DMS153 treated with DMSO at 0.1 percent for 48 hours (cell line): ENCODE data around the gene PCDHB6.
"Not testable (repeated sequence)": the region's sequence is repeated elsewhere in the genome, so short reads cannot be mapped to it uniquely, and the experiment has no call there.

Source experiments
- DNase-seq: peaks from one replicate; lab custom pipeline; 2025; ENCODE audit not compliant: unreplicated experiment; lab: John Stamatoyannopoulos, UW

The PCDHB6 gene

DNA sequence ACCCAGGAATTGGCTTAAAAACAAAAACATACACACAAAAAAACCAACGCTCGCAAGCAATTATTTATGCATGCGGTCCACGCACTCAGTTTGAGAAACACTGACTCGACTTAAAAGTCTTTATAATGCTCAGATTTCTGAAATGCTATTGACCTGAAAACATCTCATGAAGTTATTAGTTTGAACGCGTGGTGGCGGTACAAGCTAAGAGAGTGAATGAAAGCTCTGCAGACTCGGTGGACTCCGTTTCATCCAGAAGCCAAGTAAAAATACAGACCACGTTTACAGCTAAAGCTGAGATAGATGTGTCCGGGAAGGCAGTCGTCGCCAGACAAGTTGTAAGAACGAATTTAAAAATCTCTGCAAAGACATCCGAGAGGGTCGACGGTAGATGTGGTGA, at the start of gene PCDHB6:
TSS of gene PCDHB6 (plus strand) at position 246 of the 400 bp plus-strand sequence. CDS start 201 bp downstream, outside the sequence.
- no peak for DNase-seq

DNA sequence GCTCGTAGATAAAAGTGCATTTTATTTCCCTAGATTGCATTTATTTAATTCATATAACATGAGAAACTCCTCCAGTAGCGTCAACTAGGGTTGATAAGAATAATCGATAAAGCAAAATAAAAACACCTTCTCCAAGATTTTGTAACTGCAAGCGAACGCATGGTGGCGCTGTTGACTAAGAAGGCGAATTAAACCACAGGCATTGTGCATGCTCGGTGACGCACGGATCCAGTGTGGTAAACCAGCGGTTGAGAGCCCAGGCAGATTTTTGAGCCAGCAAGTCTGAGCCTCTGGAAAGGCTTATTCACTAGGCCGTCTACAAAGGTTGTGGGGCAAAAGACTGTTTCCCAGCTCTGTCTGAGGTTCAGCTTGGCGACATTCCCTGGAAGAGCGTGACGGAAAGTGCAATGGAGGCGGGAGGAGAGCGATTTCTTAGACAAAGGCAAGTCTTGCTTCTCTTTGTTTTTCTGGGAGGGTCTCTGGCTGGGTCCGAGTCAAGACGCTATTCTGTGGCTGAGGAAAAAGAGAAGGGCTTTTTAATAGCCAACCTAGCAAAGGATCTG, 49.5 kb upstream of the PCDHB6 start, which contains the start of gene PCDHB3:
TSS of gene PCDHB3 (plus strand) at position 231 of the 563 bp plus-strand sequence. CDS start at position 408, 177 bp downstream.
- peak; percentile 45 for DNase-seq

DNA sequence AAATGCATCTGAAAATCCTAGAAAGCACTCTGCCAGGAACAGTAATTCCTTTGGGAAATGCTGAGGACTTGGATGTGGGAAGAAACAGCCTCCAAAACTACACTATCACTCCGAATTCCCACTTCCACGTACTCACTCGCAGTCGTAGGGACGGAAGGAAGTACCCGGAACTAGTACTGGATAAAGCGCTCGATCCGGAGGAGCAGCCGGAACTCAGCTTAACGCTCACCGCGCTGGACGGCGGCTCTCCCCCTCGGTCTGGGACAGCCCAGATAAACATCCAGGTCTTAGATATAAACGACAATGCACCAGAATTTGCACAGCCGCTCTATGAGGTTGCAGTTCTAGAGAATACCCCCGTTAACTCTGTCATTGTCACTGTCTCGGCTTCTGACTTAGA, 48.8 kb upstream of the PCDHB6 start:
- no peak for DNase-seq

DNA sequence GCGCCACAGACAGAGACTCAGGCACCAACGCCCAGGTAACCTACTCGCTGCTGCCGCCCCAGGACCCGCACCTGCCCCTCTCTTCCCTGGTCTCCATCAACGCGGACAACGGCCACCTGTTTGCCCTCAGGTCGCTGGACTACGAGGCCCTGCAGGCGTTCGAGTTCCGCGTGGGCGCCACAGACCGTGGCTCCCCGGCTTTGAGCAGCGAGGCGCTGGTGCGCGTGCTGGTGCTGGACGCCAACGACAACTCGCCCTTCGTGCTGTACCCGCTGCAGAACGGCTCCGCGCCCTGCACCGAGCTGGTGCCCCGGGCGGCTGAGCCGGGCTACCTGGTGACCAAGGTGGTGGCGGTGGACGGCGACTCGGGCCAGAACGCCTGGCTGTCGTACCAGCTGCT, 47.8 kb upstream of the PCDHB6 start:
- DNase-seq, result not testable (repeated sequence)

DNA sequence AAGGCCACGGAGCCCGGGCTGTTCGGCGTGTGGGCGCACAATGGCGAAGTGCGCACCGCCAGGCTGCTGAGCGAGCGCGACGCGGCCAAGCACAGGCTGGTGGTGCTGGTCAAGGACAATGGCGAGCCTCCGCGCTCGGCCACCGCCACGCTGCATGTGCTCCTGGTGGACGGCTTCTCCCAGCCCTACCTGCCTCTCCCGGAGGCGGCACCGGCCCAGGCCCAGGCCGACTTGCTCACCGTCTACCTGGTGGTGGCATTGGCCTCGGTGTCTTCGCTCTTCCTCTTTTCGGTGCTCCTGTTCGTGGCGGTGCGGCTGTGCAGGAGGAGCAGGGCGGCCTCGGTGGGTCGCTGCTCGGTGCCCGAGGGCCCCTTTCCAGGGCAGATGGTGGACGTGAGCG, 47.4 kb upstream of the PCDHB6 start:
- DNase-seq, result not testable (repeated sequence)

DNA sequence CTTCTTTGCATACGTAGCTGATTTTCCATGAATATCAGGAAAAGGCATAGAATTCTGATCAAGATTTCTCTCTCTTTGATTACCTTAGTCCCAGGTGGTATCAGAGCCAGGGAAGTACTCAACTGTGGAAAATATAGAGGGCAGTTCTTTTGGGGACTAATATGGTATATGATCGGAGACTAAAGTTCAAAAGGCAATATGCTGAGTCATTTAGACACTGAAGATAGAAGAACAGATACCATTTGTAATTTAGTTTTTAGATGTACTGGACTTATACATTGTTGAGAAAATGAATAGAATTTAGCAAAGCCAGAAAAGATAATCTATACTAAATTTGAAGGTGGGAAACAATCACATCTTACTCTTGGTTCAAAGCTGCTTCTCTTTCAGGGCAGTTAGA, 44.5 kb upstream of the PCDHB6 start:
- DNase-seq, result no peak

DNA sequence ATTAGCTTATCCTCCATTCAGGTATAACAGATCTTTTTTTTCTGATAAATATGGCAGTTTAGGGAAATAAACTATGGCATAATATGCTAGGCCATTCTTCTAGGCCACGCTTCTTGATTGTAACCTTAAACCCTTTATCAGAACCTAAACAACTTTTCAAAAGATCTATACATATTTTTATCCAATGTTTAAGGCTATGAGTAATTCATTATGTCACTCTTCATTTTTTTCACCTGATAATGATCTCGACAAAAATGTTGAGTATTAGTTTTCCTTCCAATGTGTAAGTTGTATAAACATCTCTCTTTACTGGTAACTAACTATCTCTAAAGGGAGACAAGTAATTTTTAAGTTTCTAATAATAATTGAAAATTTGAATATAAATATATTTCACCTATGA, 30.6 kb upstream of the PCDHB6 start:
- DNase-seq, result no peak

DNA sequence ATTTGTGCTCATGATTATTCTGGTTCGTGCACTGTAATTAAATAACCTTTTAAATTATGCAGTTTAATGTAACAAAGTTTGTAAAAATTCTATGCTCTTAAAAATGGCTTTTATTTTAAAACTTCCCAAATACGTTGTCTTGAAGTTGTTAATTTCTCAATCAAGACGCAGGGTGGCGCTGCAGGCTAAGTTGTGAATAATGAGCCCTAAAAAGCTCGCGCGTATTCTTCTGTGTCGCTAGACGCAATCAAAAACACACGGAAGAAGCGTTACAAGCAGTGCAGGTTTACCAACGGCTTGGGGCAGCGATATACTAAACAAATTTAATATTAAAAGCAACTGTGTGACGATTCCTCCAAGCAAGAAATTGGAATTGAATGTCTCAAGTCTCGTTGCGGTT, 28.3 kb upstream of the PCDHB6 start, which contains the start of gene PCDHB4:
TSS of gene PCDHB4 (plus strand) at position 256 of the 400 bp plus-strand sequence. CDS start 181 bp downstream, outside the sequence.
- no peak for DNase-seq

DNA sequence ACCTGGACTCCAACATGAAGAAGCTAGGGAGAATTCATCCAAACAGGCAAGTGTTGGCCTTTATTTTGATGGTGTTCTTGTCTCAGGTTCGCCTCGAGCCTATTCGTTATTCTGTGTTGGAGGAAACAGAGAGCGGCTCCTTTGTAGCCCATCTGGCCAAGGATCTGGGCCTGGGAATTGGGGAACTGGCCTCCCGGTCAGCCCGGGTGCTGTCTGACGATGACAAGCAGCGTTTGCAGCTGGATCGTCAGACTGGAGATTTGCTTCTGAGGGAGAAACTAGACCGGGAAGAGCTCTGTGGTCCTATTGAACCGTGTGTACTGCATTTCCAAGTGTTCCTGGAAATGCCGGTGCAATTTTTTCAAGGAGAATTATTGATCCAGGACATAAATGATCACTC, 27.9 kb upstream of the PCDHB6 start:
- no peak for DNase-seq

DNA sequence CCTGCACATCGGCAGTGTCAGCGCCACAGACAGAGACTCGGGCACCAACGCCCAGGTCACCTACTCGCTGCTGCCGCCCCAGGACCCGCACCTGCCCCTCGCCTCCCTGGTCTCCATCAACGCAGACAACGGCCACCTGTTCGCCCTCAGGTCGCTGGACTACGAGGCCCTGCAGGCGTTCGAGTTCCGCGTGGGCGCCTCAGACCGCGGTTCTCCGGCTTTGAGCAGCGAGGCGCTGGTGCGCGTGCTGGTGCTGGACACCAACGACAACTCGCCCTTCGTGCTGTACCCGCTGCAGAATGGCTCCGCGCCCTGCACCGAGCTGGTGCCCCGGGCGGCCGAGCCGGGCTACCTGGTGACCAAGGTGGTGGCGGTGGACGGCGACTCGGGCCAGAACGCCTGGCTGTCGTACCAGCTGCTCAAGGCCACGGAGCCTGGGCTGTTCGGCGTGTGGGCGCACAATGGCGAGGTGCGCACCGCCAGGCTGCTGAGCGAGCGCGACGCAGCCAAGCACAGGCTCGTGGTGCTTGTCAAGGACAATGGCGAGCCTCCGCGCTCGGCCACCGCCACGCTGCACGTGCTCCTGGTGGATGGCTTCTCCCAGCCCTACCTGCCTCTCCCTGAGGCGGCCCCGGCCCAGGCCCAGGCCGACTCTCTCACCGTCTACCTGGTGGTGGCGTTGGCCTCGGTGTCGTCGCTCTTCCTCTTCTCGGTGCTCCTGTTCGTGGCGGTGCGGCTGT, 26.3 kb upstream of the PCDHB6 start:
- DNase-seq, result not testable (repeated sequence)

DNA sequence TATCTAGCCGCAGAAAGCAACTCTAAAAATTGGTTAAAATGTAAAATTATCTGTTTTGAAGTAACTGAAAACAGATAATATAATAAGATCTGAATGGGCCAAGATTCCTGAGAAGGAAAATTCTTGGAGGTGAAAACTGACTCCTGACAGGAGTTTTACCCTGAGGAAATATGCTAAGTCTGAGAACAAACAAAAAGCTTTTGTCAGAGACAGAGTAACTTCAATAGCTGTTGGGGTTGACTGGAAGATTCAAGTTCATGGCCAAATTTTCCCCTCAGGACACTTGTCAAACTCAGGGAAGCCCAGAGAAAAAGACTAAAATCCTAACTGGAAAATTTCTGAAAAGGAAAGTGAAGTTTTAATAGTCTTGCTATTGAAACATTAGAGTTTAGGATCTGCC, 22.6 kb upstream of the PCDHB6 start:
- DNase-seq, result no peak

DNA sequence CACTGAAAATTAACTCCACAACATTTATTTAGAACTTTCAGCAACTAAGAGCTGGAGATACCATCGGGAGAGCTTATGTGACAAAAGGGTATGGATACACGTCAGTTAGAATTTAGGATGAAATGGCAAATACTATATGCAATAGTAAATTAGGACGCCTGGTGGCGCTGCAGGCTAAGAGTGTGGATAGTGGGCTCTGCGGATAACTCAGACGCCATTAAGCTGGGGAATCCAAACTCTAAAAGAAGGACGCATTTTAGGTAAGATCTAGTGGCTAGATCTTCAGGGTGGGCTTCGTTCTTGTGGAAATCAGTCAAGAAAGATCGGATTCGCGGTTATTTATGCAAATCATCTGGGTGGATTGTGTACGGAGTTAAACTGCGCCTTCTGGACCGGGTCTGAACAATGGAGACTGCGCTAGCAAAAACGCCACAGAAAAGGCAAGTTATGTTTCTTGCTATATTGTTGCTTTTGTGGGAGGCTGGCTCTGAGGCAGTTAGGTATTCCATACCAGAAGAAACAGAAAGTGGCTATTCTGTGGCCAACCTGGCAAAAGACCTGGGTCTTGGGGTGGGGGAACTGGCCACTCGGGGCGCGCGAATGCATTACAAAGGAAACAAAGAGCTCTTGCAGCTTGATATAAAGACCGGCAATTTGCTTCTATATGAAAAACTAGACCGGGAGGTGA, 14.7 kb upstream of the PCDHB6 start, which contains the start of gene PCDHB5:
TSS of gene PCDHB5 (plus strand) at position 177 of the 688 bp plus-strand sequence. CDS start at position 406, 229 bp downstream.
- DNase-seq, result no peak

DNA sequence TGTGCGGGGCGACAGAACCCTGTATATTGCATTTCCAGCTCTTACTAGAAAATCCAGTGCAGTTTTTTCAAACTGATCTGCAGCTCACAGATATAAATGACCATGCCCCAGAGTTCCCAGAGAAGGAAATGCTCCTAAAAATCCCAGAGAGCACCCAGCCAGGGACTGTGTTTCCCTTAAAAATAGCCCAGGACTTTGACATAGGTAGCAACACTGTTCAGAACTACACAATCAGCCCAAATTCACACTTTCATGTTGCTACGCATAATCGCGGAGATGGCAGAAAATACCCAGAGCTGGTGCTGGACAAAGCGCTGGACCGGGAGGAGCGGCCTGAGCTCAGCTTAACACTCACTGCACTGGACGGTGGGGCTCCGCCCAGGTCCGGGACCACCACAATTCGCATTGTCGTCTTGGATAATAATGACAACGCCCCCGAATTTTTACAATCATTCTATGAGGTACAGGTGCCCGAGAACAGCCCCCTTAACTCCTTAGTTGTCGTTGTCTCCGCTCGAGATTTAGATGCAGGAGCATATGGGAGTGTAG, 14.1 kb upstream of the PCDHB6 start:
- DNase-seq, result no peak

DNA sequence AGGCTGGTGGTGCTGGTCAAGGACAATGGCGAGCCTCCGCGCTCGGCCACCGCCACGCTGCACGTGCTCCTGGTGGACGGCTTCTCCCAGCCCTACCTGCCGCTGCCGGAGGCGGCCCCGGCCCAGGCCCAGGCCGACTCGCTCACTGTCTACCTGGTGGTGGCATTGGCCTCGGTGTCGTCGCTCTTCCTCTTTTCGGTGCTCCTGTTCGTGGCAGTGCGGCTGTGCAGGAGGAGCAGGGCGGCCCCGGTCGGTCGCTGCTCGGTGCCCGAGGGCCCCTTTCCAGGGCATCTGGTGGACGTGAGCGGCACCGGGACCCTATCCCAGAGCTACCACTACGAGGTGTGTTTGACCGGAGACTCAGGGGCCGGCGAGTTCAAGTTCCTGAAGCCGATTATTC, 12.5 kb upstream of the PCDHB6 start:
- not testable (repeated sequence) for DNase-seq

DNA sequence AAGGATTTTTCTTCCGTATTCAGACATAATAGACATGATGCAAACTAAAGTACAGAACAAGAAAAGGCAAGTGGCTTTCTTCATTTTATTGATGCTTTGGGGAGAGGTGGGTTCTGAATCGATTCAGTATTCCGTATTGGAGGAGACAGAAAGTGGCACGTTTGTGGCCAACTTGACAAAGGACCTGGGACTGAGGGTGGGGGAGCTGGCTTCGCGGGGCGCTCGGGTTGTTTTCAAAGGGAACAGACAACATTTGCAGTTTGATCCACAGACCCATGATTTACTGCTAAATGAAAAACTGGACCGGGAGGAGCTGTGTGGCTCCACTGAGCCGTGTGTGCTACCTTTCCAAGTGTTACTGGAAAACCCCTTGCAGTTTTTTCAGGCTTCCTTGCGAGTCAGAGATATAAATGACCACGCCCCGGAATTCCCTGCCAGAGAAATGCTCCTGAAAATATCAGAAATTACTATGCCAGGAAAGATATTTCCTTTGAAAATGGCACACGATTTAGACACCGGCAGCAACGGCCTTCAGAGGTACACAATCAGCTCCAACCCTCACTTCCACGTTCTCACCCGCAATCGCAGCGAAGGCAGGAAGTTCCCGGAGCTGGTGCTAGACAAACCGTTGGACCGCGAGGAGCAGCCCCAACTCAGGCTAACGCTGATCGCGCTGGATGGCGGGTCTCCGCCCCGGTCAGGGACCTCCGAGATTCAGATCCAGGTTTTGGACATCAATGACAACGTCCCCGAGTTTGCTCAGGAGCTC, 551 bp downstream of the PCDHB6 start:
- DNase-seq, result no peak

DNA sequence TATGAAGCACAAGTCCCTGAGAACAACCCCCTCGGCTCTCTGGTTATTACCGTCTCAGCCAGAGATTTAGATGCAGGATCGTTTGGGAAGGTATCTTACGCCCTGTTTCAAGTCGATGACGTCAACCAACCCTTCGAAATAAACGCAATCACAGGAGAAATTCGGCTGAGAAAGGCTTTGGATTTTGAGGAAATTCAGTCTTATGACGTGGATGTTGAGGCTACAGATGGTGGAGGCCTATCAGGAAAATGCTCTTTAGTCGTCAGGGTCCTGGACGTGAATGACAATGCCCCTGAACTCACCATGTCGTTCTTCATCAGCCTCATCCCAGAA, 1.1 kb downstream of the PCDHB6 start:
- DNase-seq, result no peak

DNA sequence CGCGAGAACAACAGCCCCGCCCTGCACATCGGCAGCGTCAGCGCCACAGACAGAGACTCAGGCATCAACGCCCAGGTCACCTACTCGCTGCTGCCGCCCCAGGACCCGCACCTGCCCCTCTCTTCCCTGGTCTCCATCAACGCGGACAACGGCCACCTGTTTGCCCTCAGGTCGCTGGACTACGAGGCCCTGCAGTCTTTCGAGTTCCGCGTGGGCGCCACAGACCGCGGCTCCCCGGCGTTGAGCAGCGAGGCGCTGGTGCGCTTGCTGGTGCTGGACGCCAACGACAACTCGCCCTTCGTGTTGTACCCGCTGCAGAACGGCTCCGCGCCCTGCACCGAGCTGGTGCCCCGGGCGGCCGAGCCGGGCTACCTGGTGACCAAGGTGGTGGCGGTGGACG, 1.8 kb downstream of the PCDHB6 start:
- DNase-seq, result not testable (repeated sequence)

DNA sequence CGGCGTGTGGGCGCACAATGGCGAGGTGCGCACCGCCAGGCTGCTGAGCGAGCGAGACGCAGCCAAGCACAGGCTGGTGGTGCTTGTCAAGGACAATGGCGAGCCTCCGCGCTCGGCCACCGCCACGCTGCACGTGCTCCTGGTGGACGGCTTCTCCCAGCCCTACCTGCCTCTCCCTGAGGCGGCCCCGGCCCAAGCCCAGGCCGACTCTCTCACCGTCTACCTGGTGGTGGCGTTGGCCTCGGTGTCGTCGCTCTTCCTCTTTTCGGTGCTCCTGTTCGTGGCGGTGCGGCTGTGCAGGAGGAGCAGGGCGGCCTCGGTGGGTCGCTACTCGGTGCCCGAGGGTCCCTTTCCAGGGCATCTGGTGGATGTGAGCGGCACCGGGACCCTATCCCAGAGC, 2.2 kb downstream of the PCDHB6 start:
- not testable (repeated sequence) for DNase-seq

DNA sequence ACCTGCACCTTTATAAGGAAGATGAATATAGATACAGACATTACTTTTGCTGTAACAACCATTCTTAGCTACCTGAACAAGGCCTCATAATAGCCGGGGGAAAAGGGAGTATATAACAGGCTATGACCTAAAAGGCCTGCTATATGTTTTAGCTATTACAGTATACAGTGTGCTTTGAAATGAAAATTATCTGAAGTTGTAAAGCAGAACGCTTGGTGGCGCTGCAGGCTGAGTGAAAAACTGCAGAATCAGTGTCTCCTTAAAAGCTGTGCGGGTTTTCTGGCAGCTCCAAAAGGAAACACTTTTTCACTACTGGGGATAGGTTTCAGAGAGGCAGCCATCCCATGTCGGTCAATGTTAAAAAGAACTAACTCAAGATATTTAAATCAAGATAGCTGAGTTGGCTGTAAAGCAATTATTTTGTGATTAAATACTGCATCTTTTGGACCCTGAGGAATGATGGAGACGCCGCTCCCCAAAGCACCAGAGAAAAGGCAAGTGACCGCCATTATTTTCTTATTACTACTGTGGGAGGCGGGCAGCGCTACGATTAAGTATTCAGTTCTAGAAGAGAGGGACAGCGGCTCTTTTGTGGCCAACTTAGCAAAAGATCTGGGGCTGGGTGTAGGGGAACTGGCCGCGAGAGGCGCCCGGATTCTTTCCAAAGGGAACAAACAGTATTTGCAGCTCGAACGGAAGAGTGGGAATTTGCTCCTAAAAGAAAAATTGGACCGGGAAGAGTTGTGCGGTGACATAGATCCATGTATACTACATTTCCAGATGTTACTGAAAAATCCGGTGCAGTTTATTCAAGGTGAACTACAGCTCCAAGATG, 5.9 kb downstream of the PCDHB6 start:
- DNase-seq, result no peak

DNA sequence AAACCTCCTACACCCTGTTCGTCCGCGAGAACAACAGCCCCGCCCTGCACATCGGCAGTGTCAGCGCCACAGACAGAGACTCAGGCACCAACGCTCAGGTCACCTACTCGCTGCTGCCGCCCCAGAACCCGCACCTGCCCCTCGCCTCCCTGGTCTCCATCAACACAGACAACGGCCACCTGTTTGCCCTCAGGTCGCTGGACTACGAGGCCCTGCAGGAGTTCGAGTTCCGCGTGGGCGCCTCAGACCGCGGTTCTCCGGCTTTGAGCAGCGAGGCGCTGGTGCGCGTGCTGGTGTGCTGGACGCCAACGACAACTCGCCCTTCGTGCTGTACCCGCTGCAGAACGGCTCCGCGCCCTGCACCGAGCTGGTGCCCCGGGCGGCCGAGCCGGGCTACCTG, 7.5 kb downstream of the PCDHB6 start:
- DNase-seq, result not testable (repeated sequence)
